HepG2 (cell line): Measurements from ENCODE around the gene CNTROB. TPM values are rescaled to one million over a fixed set of nuclear protein-coding genes. Genes with fewer than 3 reads are reported as not detected.

Experiments used
- ATAC-seq: fragments of 200-7000 bp; cut with Tn5 transposase; 3 replicates; pipeline ENCODE4 v1.9.1; 2020; ENCODE audit warnings: mild to moderate bottlenecking, moderate library complexity
- BruUV-seq: library from RNA; stranded (reverse); fragments of 400-500 nt; replicated peaks from 2 replicates; lab custom pipeline; 2021; lab: Mats Ljungman, UMichigan
- CTCF ChIA-PET: fragments of 300-600 bp; formaldehyde crosslinking; extraction: SDS; loops from one replicate; lab custom pipeline; 2021; ENCODE audit warnings: low total read pairs, inconsistent platforms, low intra/inter-chr PET ratio; lab: Yijun Ruan, JAX
- POLR2A ChIA-PET: fragments of 350-600 bp; sonication (Branson Sonifier 250); formaldehyde crosslinking; loops from one replicate; lab custom pipeline; 2020; ENCODE audit warnings: antibody characterized with exemption, inconsistent platforms; lab: Yijun Ruan, JAX
- DNase-seq: peaks from one replicate; pipeline ENCODE4 v3.0.0-alpha.2; 2015; ENCODE audit warnings: low spot score
- FAIRE-seq: peaks from 3 replicates; lab custom pipeline; 2011; peaks lifted over from hg19 to GRCh38; lab: Jason Lieb, UNC
- H2AFZ ChIP-seq: one replicate; pipeline ENCODE4 v1.6.1; 2011; ENCODE audit warnings: low read length, inconsistent platforms
- H3K27ac ChIP-seq: fragments of 300-600 bp; 3 replicates; pipeline ENCODE4 v1.8.0; 2011; ENCODE audit warnings: mixed run types, mild to moderate bottlenecking, mixed read lengths, low read length, inconsistent platforms; ENCODE audit not compliant: insufficient read depth; ENCODE audit errors: extremely low read length
- H3K27me3 ChIP-seq, 2 experiments: fragments of 200-600 bp in 1 of 2; 2 replicates in 1 of 2; 3 replicates in 1 of 2; pipeline versions ENCODE4 v1.6.0 to v1.8.0; 2011; ENCODE audit warnings: low read length in 2 of 2, mild to moderate bottlenecking in 2 of 2, moderate library complexity in 2 of 2, inconsistent platforms in 1 of 2; ENCODE audit not compliant: insufficient read depth in 2 of 2, control insufficient read depth in 1 of 2
- H3K36me3 ChIP-seq, 2 experiments: fragments of 200-600 bp in 1 of 2; replicated peaks in 1 of 2; 2 replicates in 1 of 2; 3 replicates in 1 of 2; pipeline versions ENCODE4 v1.5.1 to v1.8.0; 2011; ENCODE audit warnings: low read length in 2 of 2, inconsistent platforms in 1 of 2; ENCODE audit not compliant: insufficient read depth in 2 of 2, control insufficient read depth in 1 of 2
- H3K4me1 ChIP-seq: 2 replicates; pipeline ENCODE4 v1.5.1; 2012; ENCODE audit warnings: low read length, inconsistent platforms; ENCODE audit not compliant: insufficient read depth
- H3K4me2 ChIP-seq: 2 replicates; pipeline ENCODE4 v1.6.0; 2011; ENCODE audit warnings: low read depth, low read length, inconsistent platforms
- H3K4me3 ChIP-seq, 3 experiments: fragments of 200-600 bp in 1 of 3; sonication (generic), shearing (Covaris generic) in 1 of 3; replicated peaks in 1 of 3; 2 replicates each; pipeline ENCODE4 v1.5.1; 2011 to 2016; ENCODE audit warnings: low read length in 3 of 3, inconsistent platforms in 2 of 3, low read depth in 2 of 3, mild to moderate bottlenecking in 2 of 3, control low read depth in 1 of 3, mixed read lengths in 1 of 3; ENCODE audit not compliant: insufficient read depth in 1 of 3
- H3K79me2 ChIP-seq: one replicate; pipeline ENCODE4 v1.6.1; 2011; ENCODE audit warnings: low read length, inconsistent platforms; ENCODE audit not compliant: insufficient read depth
- H3K9ac ChIP-seq: 2 replicates; pipeline ENCODE4 v1.6.0; 2011; ENCODE audit warnings: mild to moderate bottlenecking, low read depth, low read length, inconsistent platforms; ENCODE audit not compliant: insufficient read depth
- H3K9me3 ChIP-seq: 2 replicates; pipeline ENCODE4 v1.5.1; 2012; ENCODE audit warnings: mild to moderate bottlenecking, low read length
- H4K20me1 ChIP-seq: 2 replicates; pipeline ENCODE4 v1.6.0; 2011; ENCODE audit warnings: inconsistent platforms, mild to moderate bottlenecking, low read length, moderate library complexity; ENCODE audit not compliant: insufficient read depth
- EEA1 ChIP-seq: sonication (generic); formaldehyde crosslinking; IDR thresholded peaks from 2 replicates; pipeline ENCODE4 v1.5.1; 2020; ENCODE audit warnings: mild to moderate bottlenecking, missing genetic modification reagents, borderline replicate concordance
- KLF11 ChIP-seq: IDR thresholded peaks from 2 replicates; pipeline ENCODE4 v1.6.1; 2016; ENCODE audit warnings: missing compliant biosample characterization
- PRDM10 ChIP-seq: sonication (generic); formaldehyde crosslinking; IDR thresholded peaks from 2 replicates; pipeline ENCODE4 v1.4.0; 2020; ENCODE audit warnings: low read depth, missing genetic modification reagents
- TEAD3 ChIP-seq: optimal IDR thresholded peaks from 2 replicates; pipeline ENCODE3; 2016; ENCODE audit warnings: borderline replicate concordance
- ZGPAT ChIP-seq: IDR thresholded peaks from 2 replicates; pipeline ENCODE4 v1.6.1; 2016; ENCODE audit warnings: mild to moderate bottlenecking
- ZNF704 ChIP-seq: sonication (generic); formaldehyde crosslinking; IDR thresholded peaks from 2 replicates; pipeline ENCODE4 v1.8.1; 2023; ENCODE audit warnings: mild to moderate bottlenecking, inconsistent platforms, moderate library complexity, missing genetic modification reagents, borderline replicate concordance
- ZNF740 ChIP-seq: sonication (generic); formaldehyde crosslinking; IDR thresholded peaks from 2 replicates; pipeline ENCODE4 v1.4.0; 2020; ENCODE audit warnings: missing genetic modification reagents
- ZSCAN21 ChIP-seq: sonication (generic); formaldehyde crosslinking; IDR thresholded peaks from 2 replicates; pipeline ENCODE4 v1.8.0; 2022; ENCODE audit warnings: mild to moderate bottlenecking, missing genetic modification reagents, moderate library complexity, borderline replicate concordance
- WGBS: methylation state at CpG from one replicate; pipeline ENCODE4 v1.1.6; 2017; ENCODE audit warnings: low lambda C conversion rate; 5-methylcytosine and 5-hydroxymethylcytosine counted together
- in situ Hi-C: cut with HindIII; loops from 2 replicates; pipeline ENCODE4 v1.10.0; 2017; ENCODE audit warnings: low pct_unique_long_range_greater_than_20kb; ENCODE audit not compliant: extremely low pct_ligation_motif_present
- intact Hi-C: fragments of 100-400 bp; cut with micrococcal nuclease; formaldehyde crosslinking; loops from one replicate; pipeline ENCODE4 v1.10.0; 2022; ENCODE audit not compliant: unreplicated experiment
- polyA plus RNA-seq, 8 experiments: library from polyadenylated mRNA; depleted of rRNA in 3 of 8; stranded (reverse) in 7 of 8; unstranded in 1 of 8; fragments of >200 nt; fragmentation: Illumina TruSeq in 4 of 8; extraction: Trizol in 4 of 8; gene quantifications; 2 replicates each; pipeline versions ENCODE4 v1.2.1 to v1.2.3, GENCODE V29; 2011 to 2016; ENCODE audit warnings: low read depth in 4 of 8, missing spikeins in 1 of 8, mixed read lengths in 1 of 8; ENCODE audit not compliant: insufficient read depth in 1 of 8
- total RNA-seq, 5 experiments: library from RNA; depleted of rRNA; stranded (reverse); fragments of >200 nt; fragmentation: Illumina TruSeq; extraction: Trizol; gene quantifications; 2 replicates each; pipeline ENCODE4 v1.2.3, GENCODE V29; 2016; ENCODE audit warnings: low read depth in 1 of 5

The CNTROB gene
- total and polyA plus RNA-seq, 2 of the 13 experiments (the other 11 are each of a cell fraction or from before 2014, with no cell fraction given) = 21.2 to 24.1 TPM

GRCh38 chr17:7915179-7915610, 16.8 kb upstream of the CNTROB start (continued):
- peak; percentile 9 for TF ChIP-seq TEAD3 (CRISPR knock-in tag)

GRCh38 chr17:7915611-7916384, 16.2 kb upstream of the CNTROB start, which contains the start of gene RNF227:
RNF227 (minus strand) TSS chr17:7916289; CDS start chr17:7916195, 94 bp downstream.
- no peak within 1 kb of the TSS for H3K9ac ChIP-seq
- no peaks in the 10 kb centered on the region for H4K20me1 ChIP-seq
- ATAC-seq (peak; percentile 67), DNase-seq (peak; percentile 14), FAIRE-seq (no peak)
- H3K27me3 ChIP-seq = peaks cover 0 to 3% of the 10 kb centered on the region in 2 experiments; a peak in 1 of 5 replicates
- ChIA-PET POLR2A (interaction anchor here (0.5 to 4.5 kb wide), 8 partner anchors 10 to 295 kb away, joined by 3 to 27 read pairs (median 4); partner anchors contain the start of genes AURKB, CNTROB, NAA38 and TRAPPC1), CTCF (interaction anchor here (4.6 kb wide), 1 partner anchor 75 kb away, joined by 70 read pairs; no protein-coding TSS in a partner anchor)
- H3K36me3 ChIP-seq = no peaks in the 10 kb centered on the region
- H3K4me2 ChIP-seq = peak within 1 kb of the TSS; percentile 68
- BruUV-seq = no TSS peak
- 3% methylated on average over 32 of the region's 100 CpGs for WGBS
- H2AFZ ChIP-seq = no peak within 1 kb of the TSS
- no peaks in the 10 kb centered on the region for H3K79me2 ChIP-seq
- in situ Hi-C loops = no loop called here
- H3K4me1 ChIP-seq = peaks cover 22% of the 10 kb centered on the region
- no peak within 1 kb of the TSS for H3K27ac ChIP-seq
- H3K4me3 ChIP-seq = peak within 1 kb of the TSS in 2 of 3 experiments; percentile 45 to 62; a peak in 3 of 6 replicates
- H3K9me3 ChIP-seq = no peaks in the 10 kb centered on the region
- intact Hi-C loops = no loop called here
- TF ChIP-seq ZGPAT (peak; percentile 55; the same call in 1 of the 2 replicates), KLF11 (CRISPR knock-in tag) (no peak), ZSCAN21 (peak; percentile 89; the same call in 1 of the 2 replicates), ZNF704 (CRISPR knock-in tag) (0 out of 2 replicates have a peak, but pooled peaks have one; percentile 81), ZNF740 (no peak; the same call in 1 of the 2 replicates), PRDM10 (CRISPR knock-in tag) (no peak), EEA1 (CRISPR knock-in tag) (peak; percentile 77; the same call in 1 of the 2 replicates)
